GM19372 (cell line): Measurements from ENCODE around the gene PROM2.

Experiments
- ATAC-seq: cut with Tn5 transposase; IDR thresholded peaks from one replicate; pipeline ENCODE4 v1.9.1; 2021; ENCODE audit warnings: mild to moderate bottlenecking, low read depth, moderate library complexity; ENCODE audit not compliant: unreplicated experiment

The PROM2 gene

DNA sequence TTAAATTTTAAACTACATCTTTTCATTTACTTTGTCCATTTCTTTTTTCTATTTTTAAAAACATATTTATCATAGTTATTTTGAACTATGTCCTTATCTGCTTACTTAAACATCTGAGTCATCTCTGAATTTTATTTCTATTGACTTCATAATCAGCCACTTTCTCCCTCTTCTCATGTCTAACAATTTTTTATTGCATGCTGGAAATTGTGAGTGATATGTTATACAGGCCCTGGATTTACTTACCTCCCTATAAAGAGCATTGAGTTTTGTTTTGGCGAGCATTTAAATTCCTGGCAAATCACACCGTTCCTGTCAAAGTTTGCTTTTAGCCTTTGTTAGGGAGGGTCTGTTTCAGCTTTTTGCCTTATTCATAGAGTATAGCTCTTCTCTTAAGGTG lies 62.2 kb downstream of the PROM2 start:
- no peak for ATAC-seq

GRCh38 chr2:95337829-95338228 lies 63.6 kb downstream of the PROM2 start:
- no peak for ATAC-seq
